HCT116 (cell line): ENCODE results near the gene UBTF.

Experiments used
- EZH2 ChIP-seq: fragments of 200-600 bp; sonication (generic); IDR thresholded peaks from 2 replicates; pipeline ENCODE4 v1.6.1; 2017; ENCODE audit warnings: antibody characterized with exemption, mixed run types
- JUND ChIP-seq: IDR thresholded peaks from 2 replicates; pipeline ENCODE4 v1.6.1; 2012
- POLR2A ChIP-seq: IDR thresholded peaks from 2 replicates; pipeline ENCODE4 v1.7.0; 2011; ENCODE audit warnings: borderline replicate concordance; ENCODE audit not compliant: insufficient read depth, insufficient read length; ENCODE audit errors: extremely low read depth
- POLR2AphosphoS5 ChIP-seq: IDR thresholded peaks from 2 replicates; pipeline ENCODE4 v1.6.1; 2011; ENCODE audit warnings: mild to moderate bottlenecking, low read depth, low read length, moderate library complexity
- SIN3A ChIP-seq: IDR thresholded peaks from 2 replicates; pipeline ENCODE4 v1.6.1; 2012; ENCODE audit warnings: low read depth
- TCF7L2 ChIP-seq: IDR thresholded peaks from 2 replicates; pipeline ENCODE4 v1.7.0; 2011; ENCODE audit warnings: borderline replicate concordance, inconsistent platforms; ENCODE audit not compliant: insufficient read depth, insufficient read length; ENCODE audit errors: extremely low read depth
- YY1 ChIP-seq: IDR thresholded peaks from 2 replicates; pipeline ENCODE4 v1.6.1; 2011; ENCODE audit warnings: low read length, low read depth, moderate library complexity, mild to moderate bottlenecking; ENCODE audit not compliant: insufficient replicate concordance; ENCODE audit errors: extremely low read depth
- ZFX ChIP-seq: fragments of 450-650 bp; IDR thresholded peaks from 2 replicates; pipeline ENCODE4 v1.6.1; 2017
- TF ChIP-seq, protein P1 (sequence below): IDR thresholded peaks from 2 replicates; pipeline ENCODE4 v1.6.1; 2012; ENCODE audit warnings: low read depth
- TF ChIP-seq, protein P2 (sequence below), 3 experiments: fragments of 200-600 bp in 1 of 3; sonication (generic) in 1 of 3; IDR thresholded peaks in 2 of 3; conservative IDR thresholded peaks in 1 of 3; 2 replicates each; pipeline ENCODE4 v1.5.1; 2012 to 2017; ENCODE audit warnings: low read depth in 2 of 3, low read length in 2 of 3, antibody characterized with exemption in 1 of 3, borderline replicate concordance in 1 of 3, control low read depth in 1 of 3, mild to moderate bottlenecking in 1 of 3, mixed read lengths in 1 of 3, mixed run types in 1 of 3, moderate library complexity in 1 of 3; ENCODE audit not compliant: insufficient read depth in 1 of 3
- TF ChIP-seq, protein P3 (sequence below): IDR thresholded peaks from 2 replicates; pipeline ENCODE4 v1.6.1; 2012

DNA sequence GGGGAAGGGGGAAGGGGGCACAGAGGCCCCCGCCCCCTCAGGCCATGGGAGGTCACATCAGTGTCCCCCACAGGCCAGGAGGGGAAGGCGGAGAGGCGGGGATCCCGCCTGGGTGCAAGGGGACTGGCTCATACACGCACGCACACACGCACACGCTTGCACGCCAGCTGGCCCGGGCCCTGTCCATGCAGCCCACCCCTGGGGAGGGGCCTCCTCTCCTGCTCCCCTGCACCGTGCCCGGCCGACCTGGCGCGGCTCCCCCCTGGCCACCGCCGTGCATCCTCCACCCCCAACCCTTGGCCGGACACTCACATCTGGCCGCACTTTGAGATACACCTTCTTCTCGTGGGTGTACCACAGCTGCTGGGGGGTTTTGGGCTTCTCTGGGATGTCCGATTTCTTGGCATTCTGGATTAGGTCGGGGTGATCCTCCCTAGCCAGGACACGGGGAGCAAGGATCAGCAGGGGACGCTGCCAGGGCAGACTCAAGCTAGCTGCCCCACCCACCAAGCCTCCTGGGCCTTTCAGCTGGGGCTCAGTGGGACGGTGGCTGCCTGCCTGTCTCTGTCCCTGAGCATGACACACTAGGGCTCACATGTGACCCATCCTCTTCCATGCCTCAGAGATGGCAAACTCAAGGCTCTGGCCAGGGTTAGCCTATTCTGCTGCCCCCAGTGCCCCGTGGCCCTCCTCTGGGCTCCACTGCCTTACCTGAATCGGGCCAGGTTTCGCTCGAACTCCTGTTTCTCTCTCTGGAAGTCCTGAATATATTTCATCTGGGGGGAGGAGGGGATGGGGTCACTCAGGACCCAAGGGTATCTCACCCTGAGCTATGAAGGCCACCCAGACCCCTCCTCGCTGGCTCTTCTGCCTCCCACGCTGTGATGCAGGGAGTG, 6.7 kb downstream of the UBTF start:
- TF ChIP-seq, protein P1, sequence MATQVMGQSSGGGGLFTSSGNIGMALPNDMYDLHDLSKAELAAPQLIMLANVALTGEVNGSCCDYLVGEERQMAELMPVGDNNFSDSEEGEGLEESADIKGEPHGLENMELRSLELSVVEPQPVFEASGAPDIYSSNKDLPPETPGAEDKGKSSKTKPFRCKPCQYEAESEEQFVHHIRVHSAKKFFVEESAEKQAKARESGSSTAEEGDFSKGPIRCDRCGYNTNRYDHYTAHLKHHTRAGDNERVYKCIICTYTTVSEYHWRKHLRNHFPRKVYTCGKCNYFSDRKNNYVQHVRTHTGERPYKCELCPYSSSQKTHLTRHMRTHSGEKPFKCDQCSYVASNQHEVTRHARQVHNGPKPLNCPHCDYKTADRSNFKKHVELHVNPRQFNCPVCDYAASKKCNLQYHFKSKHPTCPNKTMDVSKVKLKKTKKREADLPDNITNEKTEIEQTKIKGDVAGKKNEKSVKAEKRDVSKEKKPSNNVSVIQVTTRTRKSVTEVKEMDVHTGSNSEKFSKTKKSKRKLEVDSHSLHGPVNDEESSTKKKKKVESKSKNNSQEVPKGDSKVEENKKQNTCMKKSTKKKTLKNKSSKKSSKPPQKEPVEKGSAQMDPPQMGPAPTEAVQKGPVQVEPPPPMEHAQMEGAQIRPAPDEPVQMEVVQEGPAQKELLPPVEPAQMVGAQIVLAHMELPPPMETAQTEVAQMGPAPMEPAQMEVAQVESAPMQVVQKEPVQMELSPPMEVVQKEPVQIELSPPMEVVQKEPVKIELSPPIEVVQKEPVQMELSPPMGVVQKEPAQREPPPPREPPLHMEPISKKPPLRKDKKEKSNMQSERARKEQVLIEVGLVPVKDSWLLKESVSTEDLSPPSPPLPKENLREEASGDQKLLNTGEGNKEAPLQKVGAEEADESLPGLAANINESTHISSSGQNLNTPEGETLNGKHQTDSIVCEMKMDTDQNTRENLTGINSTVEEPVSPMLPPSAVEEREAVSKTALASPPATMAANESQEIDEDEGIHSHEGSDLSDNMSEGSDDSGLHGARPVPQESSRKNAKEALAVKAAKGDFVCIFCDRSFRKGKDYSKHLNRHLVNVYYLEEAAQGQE: no peak
- TF ChIP-seq, protein P2, sequence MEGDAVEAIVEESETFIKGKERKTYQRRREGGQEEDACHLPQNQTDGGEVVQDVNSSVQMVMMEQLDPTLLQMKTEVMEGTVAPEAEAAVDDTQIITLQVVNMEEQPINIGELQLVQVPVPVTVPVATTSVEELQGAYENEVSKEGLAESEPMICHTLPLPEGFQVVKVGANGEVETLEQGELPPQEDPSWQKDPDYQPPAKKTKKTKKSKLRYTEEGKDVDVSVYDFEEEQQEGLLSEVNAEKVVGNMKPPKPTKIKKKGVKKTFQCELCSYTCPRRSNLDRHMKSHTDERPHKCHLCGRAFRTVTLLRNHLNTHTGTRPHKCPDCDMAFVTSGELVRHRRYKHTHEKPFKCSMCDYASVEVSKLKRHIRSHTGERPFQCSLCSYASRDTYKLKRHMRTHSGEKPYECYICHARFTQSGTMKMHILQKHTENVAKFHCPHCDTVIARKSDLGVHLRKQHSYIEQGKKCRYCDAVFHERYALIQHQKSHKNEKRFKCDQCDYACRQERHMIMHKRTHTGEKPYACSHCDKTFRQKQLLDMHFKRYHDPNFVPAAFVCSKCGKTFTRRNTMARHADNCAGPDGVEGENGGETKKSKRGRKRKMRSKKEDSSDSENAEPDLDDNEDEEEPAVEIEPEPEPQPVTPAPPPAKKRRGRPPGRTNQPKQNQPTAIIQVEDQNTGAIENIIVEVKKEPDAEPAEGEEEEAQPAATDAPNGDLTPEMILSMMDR (IDR thresholded peaks at IDR 0.05 in 2 of 3, conservative IDR thresholded peaks at IDR 0.05 in 1 of 3; ENCODE audit: borderline replicate concordance in 1 of 3, insufficient read depth in 1 of 3, low read depth in 2 of 3, low read length in 2 of 3): no peak
- TF ChIP-seq POLR2A: no peak
- TF ChIP-seq, protein P3, sequence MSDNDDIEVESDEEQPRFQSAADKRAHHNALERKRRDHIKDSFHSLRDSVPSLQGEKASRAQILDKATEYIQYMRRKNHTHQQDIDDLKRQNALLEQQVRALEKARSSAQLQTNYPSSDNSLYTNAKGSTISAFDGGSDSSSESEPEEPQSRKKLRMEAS: no peak
- 0 out of 2 replicates have a peak, but pooled peaks have one; percentile 6 for TF ChIP-seq POLR2AphosphoS5
- TF ChIP-seq EZH2: no peak
- TF ChIP-seq ZFX: no peak
- TF ChIP-seq YY1: no peak
- TF ChIP-seq JUND: no peak
- TF ChIP-seq TCF7L2: no peak
- no peak for TF ChIP-seq SIN3A
